Endothelial cell of umbilical vein (primary cell): ENCODE results near the gene TOP3B. TPM values are rescaled to one million over a fixed set of nuclear protein-coding genes. Genes with fewer than 3 reads are reported as not detected.

Experiments used
- BruUV-seq: library from RNA; stranded (reverse); fragments of 400-500 nt; replicated peaks from 2 replicates; lab custom pipeline; 2021; lab: Mats Ljungman, UMichigan
- CTCF ChIA-PET: fragments of 300-600, 350-600 bp; sonication (Branson Sonifier 250); formaldehyde crosslinking; loops from one replicate; lab custom pipeline; 2021; ENCODE audit warnings: antibody characterized with exemption, inconsistent platforms; lab: Charles Lee
- POLR2A ChIA-PET: fragments of 300-600, 350-600 bp; sonication (Branson Sonifier 250); formaldehyde crosslinking; loops from one replicate; lab custom pipeline; 2021; ENCODE audit warnings: antibody characterized with exemption, inconsistent platforms; lab: Charles Lee
- DNase-seq: peaks from one replicate; pipeline ENCODE4 v3.0.0-alpha.2; 2011; ENCODE audit warnings: low read depth, low spot score
- FAIRE-seq: peaks from 2 replicates; lab custom pipeline; 2011; peaks lifted over from hg19 to GRCh38; lab: Jason Lieb, UNC
- H2AFZ ChIP-seq: 2 replicates; pipeline ENCODE4 v1.6.0; 2012; ENCODE audit warnings: low read depth, low read length, control low read depth, inconsistent platforms
- H3K27ac ChIP-seq: 2 replicates; pipeline ENCODE4 v1.5.1; 2011; ENCODE audit warnings: low read depth, mild to moderate bottlenecking, control low read depth, low read length, moderate library complexity; ENCODE audit not compliant: insufficient read depth
- H3K27me3 ChIP-seq, 2 experiments: 2 replicates each; pipeline versions ENCODE4 v1.6.0 to v1.6.1; 2011; ENCODE audit warnings: low read length in 2 of 2, mixed read lengths in 1 of 2; ENCODE audit not compliant: control insufficient read depth in 2 of 2, insufficient read depth in 2 of 2
- H3K36me3 ChIP-seq, 2 experiments: 2 replicates in 1 of 2; 3 replicates in 1 of 2; pipeline ENCODE4 v1.5.1; 2011; ENCODE audit warnings: low read length in 2 of 2, mild to moderate bottlenecking in 1 of 2, moderate library complexity in 1 of 2; ENCODE audit not compliant: control insufficient read depth in 2 of 2, insufficient read depth in 2 of 2; ENCODE audit errors: extremely low read depth in 1 of 2
- H3K4me1 ChIP-seq: 3 replicates; pipeline ENCODE4 v1.5.1; 2011; ENCODE audit warnings: mild to moderate bottlenecking, low read length; ENCODE audit not compliant: control insufficient read depth, insufficient read depth; ENCODE audit errors: extremely low read depth
- H3K4me2 ChIP-seq: 2 replicates; pipeline ENCODE4 v1.6.1; 2011; ENCODE audit warnings: low read length, control low read depth, mixed read lengths; ENCODE audit not compliant: insufficient read depth
- H3K4me3 ChIP-seq, 3 experiments: fragments of 200-600 bp in 1 of 3; sonication (generic), shearing (Covaris generic) in 1 of 3; replicated peaks in 1 of 3; 2 replicates each; pipeline ENCODE4 v1.5.1; 2011 to 2016; ENCODE audit warnings: control low read depth in 3 of 3, low read length in 3 of 3, mild to moderate bottlenecking in 2 of 3, inconsistent platforms in 1 of 3, low read depth in 1 of 3, moderate library complexity in 1 of 3; ENCODE audit not compliant: insufficient read depth in 1 of 3
- H3K79me2 ChIP-seq: 2 replicates; pipeline ENCODE4 v1.6.0; 2012; ENCODE audit warnings: low read length, inconsistent platforms; ENCODE audit not compliant: control insufficient read depth, insufficient read depth
- H3K9ac ChIP-seq: replicated peaks from 2 replicates; pipeline ENCODE3; 2011; ENCODE audit warnings: low read length, control low read depth; ENCODE audit not compliant: insufficient read depth; ENCODE audit errors: extremely low read depth
- H3K9me1 ChIP-seq: replicated peaks from 3 replicates; pipeline ENCODE4 v1.6.0; 2011; ENCODE audit warnings: mild to moderate bottlenecking, low read length; ENCODE audit not compliant: control insufficient read depth, insufficient read depth; ENCODE audit errors: extremely low read depth
- H3K9me3 ChIP-seq: replicated peaks from 2 replicates; pipeline ENCODE4 v1.5.1; 2012; ENCODE audit warnings: low read length, inconsistent platforms; ENCODE audit not compliant: control insufficient read depth, insufficient read depth
- H4K20me1 ChIP-seq: replicated peaks from 2 replicates; pipeline ENCODE3; 2011; ENCODE audit warnings: mild to moderate bottlenecking, low read length; ENCODE audit not compliant: control insufficient read depth, insufficient read depth; ENCODE audit errors: extremely low read depth
- EZH2 ChIP-seq: IDR thresholded peaks from 2 replicates; pipeline ENCODE4 v1.6.1; 2012; ENCODE audit warnings: borderline replicate concordance, low read depth, mild to moderate bottlenecking, moderate library complexity, low read length, inconsistent platforms; ENCODE audit not compliant: severe bottlenecking
- FOS ChIP-seq: IDR thresholded peaks from 2 replicates; pipeline ENCODE4 v1.6.1; 2011; ENCODE audit warnings: mild to moderate bottlenecking, low read length, moderate library complexity, borderline replicate concordance; ENCODE audit not compliant: insufficient read depth
- GATA2 ChIP-seq: IDR thresholded peaks from 2 replicates; pipeline ENCODE4 v1.7.0; 2011; ENCODE audit warnings: low read depth, mild to moderate bottlenecking, moderate library complexity, mixed read lengths, low read length; ENCODE audit not compliant: insufficient read length, insufficient read depth
- JUN ChIP-seq: IDR thresholded peaks from 2 replicates; pipeline ENCODE4 v1.6.1; 2011; ENCODE audit warnings: borderline replicate concordance, low read depth; ENCODE audit not compliant: insufficient read length, insufficient read depth
- MYC ChIP-seq: IDR thresholded peaks from one replicate; pipeline ENCODE4 v1.6.1; 2011; ENCODE audit warnings: mild to moderate bottlenecking, low read depth, low read length
- POLR2A ChIP-seq: IDR thresholded peaks from 2 replicates; pipeline ENCODE4 v1.6.1; 2012; ENCODE audit warnings: low read depth, mild to moderate bottlenecking, control low read depth, low read length
- POLR2AphosphoS5 ChIP-seq: IDR thresholded peaks from 2 replicates; pipeline ENCODE4 v1.6.1; 2012; ENCODE audit warnings: low read depth, mild to moderate bottlenecking, control low read depth, low read length, moderate library complexity; ENCODE audit not compliant: insufficient read depth
- dilution Hi-C: fragments of 300-500 bp; cut with MboI; formaldehyde crosslinking; loops from one replicate; pipeline ENCODE4 v1.15.0; 2019; ENCODE audit warnings: low sequenced_read_pairs; ENCODE audit not compliant: extremely low pct_ligation_motif_present
- intact Hi-C: fragments of 100-400 bp; cut with micrococcal nuclease; formaldehyde crosslinking; loops from one replicate; pipeline ENCODE4 v1.10.0; 2022
- polyA plus RNA-seq, 4 experiments: library from polyadenylated mRNA; depleted of rRNA in 3 of 4; stranded (reverse) in 3 of 4; unstranded in 1 of 4; fragments of >200 nt; gene quantifications; 2 replicates each; pipeline versions ENCODE4 v1.2.1 to v1.2.3, GENCODE V29; 2011 to 2012; ENCODE audit warnings: missing spikeins in 1 of 4
- total RNA-seq: library from RNA; stranded (reverse); gene quantifications from 2 replicates; pipeline ENCODE4 v1.2.3, GENCODE V29; 2021
- TF ChIP-seq, protein P1 (sequence below): IDR thresholded peaks from 2 replicates; pipeline ENCODE4 v1.6.1; 2011; ENCODE audit not compliant: insufficient read depth, insufficient read length
- TF ChIP-seq, protein P2 (sequence below), 2 donors: IDR thresholded peaks; 1 replicate in 1 of 2; 2 replicates in 1 of 2; pipeline ENCODE4 v1.5.1; 2011; ENCODE audit warnings: low read length in 2 of 2, mild to moderate bottlenecking in 2 of 2, moderate library complexity in 2 of 2, control low read depth in 1 of 2, inconsistent platforms in 1 of 2, low read depth in 1 of 2; ENCODE audit not compliant: insufficient read depth in 1 of 2; ENCODE audit errors: extremely low read depth in 1 of 2

Gene TOP3B
- total and polyA plus RNA-seq, 2 donors (not counting 3 experiments of a cell fraction or from before 2014, with no cell fraction given) = 25.2 to 56.5 TPM

DNA sequence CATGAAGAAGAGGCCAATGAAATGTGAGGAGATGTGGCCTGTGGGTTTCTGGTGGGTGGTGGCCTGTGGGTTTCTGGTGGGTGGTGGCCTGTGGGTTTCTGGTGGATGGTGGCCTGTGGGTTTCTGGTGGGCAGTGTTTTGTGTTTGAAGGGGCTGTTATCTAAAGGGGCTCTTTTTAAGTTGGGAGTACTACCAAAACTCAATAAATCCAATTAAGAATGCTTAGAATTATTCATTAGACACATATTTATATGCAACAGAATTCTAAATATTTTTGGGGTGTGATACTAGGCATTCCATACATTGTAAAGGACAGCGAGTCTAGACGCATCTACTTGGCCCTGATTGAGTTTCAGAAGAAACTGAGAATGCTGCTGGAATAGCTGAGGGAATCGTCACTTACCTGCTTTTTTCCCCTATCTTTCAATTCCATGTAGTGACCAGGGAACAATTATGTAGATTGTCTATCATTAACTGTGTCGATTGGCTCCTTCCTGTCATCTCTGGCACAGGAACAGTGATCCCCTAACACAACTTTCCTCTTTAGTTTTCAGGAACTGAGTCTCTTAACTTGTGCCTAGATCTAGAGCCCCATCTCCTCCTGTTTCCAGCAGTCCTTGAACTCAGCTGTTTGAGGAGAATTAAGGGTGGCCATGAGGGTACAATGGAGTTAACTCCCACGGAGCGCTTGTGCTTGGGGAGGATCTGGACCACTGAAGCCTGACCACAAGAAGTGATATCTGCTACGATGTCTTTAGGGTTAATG lies 37.3 kb upstream of the TOP3B start:
- H4K20me1 ChIP-seq = no peaks in the 10 kb centered on the region
- H3K4me2 ChIP-seq = no peak overlapping the region
- H3K27ac ChIP-seq = no peak overlapping the region
- no TSS peak for BruUV-seq
- H3K9me1 ChIP-seq = no peaks in the 10 kb centered on the region
- ChIA-PET POLR2A (no interaction called here), CTCF (no interaction called here)
- FAIRE-seq (no peak), DNase-seq (no peak)
- H3K36me3 ChIP-seq = no peaks in the 10 kb centered on the region
- no peak overlapping the region for H3K9ac ChIP-seq
- peaks cover 0 to 2% of the 10 kb centered on the region in 2 experiments for H3K27me3 ChIP-seq
- intact Hi-C loops (no loop called here), dilution Hi-C loops (no loop called here)
- no peak overlapping the region for H2AFZ ChIP-seq
- H3K4me1 ChIP-seq = no peaks in the 10 kb centered on the region
- TF ChIP-seq, protein P1, sequence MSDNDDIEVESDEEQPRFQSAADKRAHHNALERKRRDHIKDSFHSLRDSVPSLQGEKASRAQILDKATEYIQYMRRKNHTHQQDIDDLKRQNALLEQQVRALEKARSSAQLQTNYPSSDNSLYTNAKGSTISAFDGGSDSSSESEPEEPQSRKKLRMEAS = no peak
- no peak for TF ChIP-seq EZH2
- no peak for TF ChIP-seq FOS
- TF ChIP-seq MYC = no peak
- no peak for TF ChIP-seq JUN
- TF ChIP-seq GATA2 = no peak
- TF ChIP-seq POLR2AphosphoS5 = no peak
- TF ChIP-seq, protein P2, sequence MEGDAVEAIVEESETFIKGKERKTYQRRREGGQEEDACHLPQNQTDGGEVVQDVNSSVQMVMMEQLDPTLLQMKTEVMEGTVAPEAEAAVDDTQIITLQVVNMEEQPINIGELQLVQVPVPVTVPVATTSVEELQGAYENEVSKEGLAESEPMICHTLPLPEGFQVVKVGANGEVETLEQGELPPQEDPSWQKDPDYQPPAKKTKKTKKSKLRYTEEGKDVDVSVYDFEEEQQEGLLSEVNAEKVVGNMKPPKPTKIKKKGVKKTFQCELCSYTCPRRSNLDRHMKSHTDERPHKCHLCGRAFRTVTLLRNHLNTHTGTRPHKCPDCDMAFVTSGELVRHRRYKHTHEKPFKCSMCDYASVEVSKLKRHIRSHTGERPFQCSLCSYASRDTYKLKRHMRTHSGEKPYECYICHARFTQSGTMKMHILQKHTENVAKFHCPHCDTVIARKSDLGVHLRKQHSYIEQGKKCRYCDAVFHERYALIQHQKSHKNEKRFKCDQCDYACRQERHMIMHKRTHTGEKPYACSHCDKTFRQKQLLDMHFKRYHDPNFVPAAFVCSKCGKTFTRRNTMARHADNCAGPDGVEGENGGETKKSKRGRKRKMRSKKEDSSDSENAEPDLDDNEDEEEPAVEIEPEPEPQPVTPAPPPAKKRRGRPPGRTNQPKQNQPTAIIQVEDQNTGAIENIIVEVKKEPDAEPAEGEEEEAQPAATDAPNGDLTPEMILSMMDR (IDR thresholded peaks at IDR 0.05; ENCODE audit: extremely low read depth in 1 of 2, insufficient read depth in 1 of 2, low read depth in 1 of 2, low read length in 2 of 2) = no peak
- TF ChIP-seq POLR2A = no peak
- H3K9me3 ChIP-seq = no peaks in the 10 kb centered on the region
- no peak overlapping the region for H3K4me3 ChIP-seq
- no peaks in the 10 kb centered on the region for H3K79me2 ChIP-seq
